ENCODE measurements around the gene HELZ2. TPM values are rescaled to one million over a fixed set of nuclear protein-coding genes. Genes with fewer than 3 reads are reported as not detected.
A peak's percentile ranks its signal among the peaks of the same experiment; 100 is the strongest.

HELZ2 gene
- total RNA-seq, 2 experiments from 2014 or later = 6.5 to 8.3 TPM

DNA sequence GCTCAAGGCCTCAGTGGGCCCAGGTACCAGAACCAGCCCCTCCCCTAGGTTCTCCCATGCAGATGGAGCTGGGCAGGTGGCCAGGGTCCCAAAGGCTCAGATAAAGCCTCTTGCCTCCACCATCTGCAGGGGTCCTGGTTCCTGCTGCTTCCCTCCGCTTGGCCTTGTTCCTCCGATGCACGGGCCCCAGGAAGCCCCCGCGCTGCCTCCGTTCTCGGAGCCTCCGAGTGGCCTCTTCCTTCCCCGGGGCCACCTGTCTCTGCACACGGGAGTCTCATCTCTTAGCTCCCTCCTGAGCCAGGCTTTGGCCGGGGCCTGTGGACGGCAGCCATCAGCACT is 35.0 kb downstream of the HELZ2 start:
- H3K79me2 ChIP-seq (ENCODE audit: insufficient read depth, low read depth, low read length) = no peaks in the 10 kb centered on the region
- POLR2A ChIA-PET = interaction anchor here (2.6 kb wide), 1 partner anchor 103 kb away, joined by 13 read pairs; no protein-coding TSS in a partner anchor
- intact Hi-C loops (cut with micrococcal nuclease; ENCODE audit: unreplicated experiment) = loop anchor here (2.0 to 10.0 kb wide), 4 partner anchors 88 to 434 kb away; partner anchors contain the start of genes ABHD16B, DNAJC5, GMEB2 and TPD52L2
- H3K36me3 ChIP-seq (ENCODE audit: insufficient read depth, low read length) = no peaks in the 10 kb centered on the region
- H4K20me1 ChIP-seq (ENCODE audit: insufficient read depth, low read length) = no peaks in the 10 kb centered on the region
- no peak overlapping the region for H3K4me3 ChIP-seq (ENCODE audit: low read depth, low read length, poor library complexity, severe bottlenecking)
- TF ChIP-seq, protein P1, sequence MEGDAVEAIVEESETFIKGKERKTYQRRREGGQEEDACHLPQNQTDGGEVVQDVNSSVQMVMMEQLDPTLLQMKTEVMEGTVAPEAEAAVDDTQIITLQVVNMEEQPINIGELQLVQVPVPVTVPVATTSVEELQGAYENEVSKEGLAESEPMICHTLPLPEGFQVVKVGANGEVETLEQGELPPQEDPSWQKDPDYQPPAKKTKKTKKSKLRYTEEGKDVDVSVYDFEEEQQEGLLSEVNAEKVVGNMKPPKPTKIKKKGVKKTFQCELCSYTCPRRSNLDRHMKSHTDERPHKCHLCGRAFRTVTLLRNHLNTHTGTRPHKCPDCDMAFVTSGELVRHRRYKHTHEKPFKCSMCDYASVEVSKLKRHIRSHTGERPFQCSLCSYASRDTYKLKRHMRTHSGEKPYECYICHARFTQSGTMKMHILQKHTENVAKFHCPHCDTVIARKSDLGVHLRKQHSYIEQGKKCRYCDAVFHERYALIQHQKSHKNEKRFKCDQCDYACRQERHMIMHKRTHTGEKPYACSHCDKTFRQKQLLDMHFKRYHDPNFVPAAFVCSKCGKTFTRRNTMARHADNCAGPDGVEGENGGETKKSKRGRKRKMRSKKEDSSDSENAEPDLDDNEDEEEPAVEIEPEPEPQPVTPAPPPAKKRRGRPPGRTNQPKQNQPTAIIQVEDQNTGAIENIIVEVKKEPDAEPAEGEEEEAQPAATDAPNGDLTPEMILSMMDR (conservative IDR thresholded peaks at IDR 0.05; ENCODE audit: low read length) = no peak
- no peak for TF ChIP-seq EZH2phosphoT487 (IDR thresholded peaks at IDR 0.05; ENCODE audit: borderline replicate concordance, low read depth, low read length)
- no peak overlapping the region for H2AFZ ChIP-seq (ENCODE audit: low read length)
- CTCF ChIA-PET (ENCODE audit: unreplicated experiment) = no interaction called here
- no peak for DNase-seq (ENCODE audit: low spot score)
- H3K9me3 ChIP-seq (ENCODE audit: low read length) = no peaks in the 10 kb centered on the region
- H3K4me2 ChIP-seq (ENCODE audit: low read length) = no peak overlapping the region
- no peaks in the 10 kb centered on the region for H3K9me2 ChIP-seq (ENCODE audit: insufficient read depth, low read length)
- no TSS peak for BruUV-seq (replicated peaks)
- no peak overlapping the region for H3K27ac ChIP-seq (ENCODE audit: low read depth, low read length, poor library complexity, severe bottlenecking)
- H3K4me1 ChIP-seq (ENCODE audit: insufficient read depth, low read length, poor library complexity, severe bottlenecking) = peaks cover 30% of the 10 kb centered on the region

DNA sequence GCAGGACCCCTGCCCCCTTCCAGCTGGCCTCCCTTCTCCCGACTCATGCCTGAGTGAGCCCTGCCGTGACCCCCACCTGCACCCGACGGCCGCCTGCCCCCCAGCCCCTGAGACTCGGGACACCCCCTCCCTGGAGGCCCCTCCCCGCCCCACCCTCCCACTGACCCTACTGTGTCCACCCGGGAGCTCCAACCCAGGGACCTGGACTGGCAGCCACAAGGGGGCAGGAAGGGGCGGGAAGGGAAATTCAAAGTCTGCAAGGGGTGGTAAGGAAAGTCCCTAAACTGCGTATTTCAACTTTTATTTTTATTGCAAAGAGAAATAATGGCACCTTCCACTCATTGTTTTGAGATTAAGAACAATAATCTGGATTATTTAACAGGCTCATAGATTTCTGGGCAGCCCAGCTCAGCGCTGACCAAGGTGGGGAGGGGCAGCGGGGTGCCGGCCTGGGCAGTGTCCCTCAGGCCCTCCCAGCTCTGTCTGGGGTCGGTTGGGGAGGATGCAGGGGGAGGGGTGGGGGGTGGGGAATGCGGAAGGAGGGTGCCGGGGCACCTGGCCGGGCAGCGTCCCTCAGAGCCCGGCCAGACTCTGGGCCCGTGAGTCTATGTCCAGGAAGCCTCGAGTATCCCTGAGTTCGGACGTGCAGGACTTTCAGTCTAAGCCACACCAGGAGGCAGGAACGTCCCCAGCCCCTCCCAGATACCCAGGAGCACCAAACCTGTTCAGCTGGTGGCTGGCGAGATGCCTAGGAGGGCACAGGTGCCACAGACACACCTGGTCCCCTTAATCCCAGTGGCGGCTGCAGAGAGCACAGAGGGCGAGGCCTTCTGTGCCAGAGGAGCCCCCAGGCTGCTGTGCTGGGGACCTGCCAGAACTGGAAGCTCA is 35.6 kb downstream of the HELZ2 start:
- ChIA-PET CTCF (ENCODE audit: unreplicated experiment) (interaction anchor here (0.6 to 2.0 kb wide), 6 partner anchors 17 to 540 kb away, joined by 3 to 13 read pairs (median 8); no protein-coding TSS in a partner anchor), POLR2A (interaction anchor here (1.1 to 2.6 kb wide), 2 partner anchors 103 to 120 kb away, joined by 4 to 13 read pairs; partner anchors contain the start of gene RTEL1)
- no peaks in the 10 kb centered on the region for H4K20me1 ChIP-seq (ENCODE audit: insufficient read depth, low read length)
- peaks cover 30% of the 10 kb centered on the region for H3K4me1 ChIP-seq (ENCODE audit: insufficient read depth, low read length, poor library complexity, severe bottlenecking)
- H3K4me2 ChIP-seq (ENCODE audit: low read length) = peak overlapping the region; percentile 77
- H3K4me3 ChIP-seq (ENCODE audit: low read depth, low read length, poor library complexity, severe bottlenecking) = peak overlapping the region; percentile 60
- TF ChIP-seq, protein P1 (conservative IDR thresholded peaks at IDR 0.05; ENCODE audit: low read length) = peak; percentile 35; the same call in 1 of the 2 replicates
- TF ChIP-seq EZH2phosphoT487 (IDR thresholded peaks at IDR 0.05; ENCODE audit: borderline replicate concordance, low read depth, low read length) = no peak
- H3K9me2 ChIP-seq (ENCODE audit: insufficient read depth, low read length) = no peaks in the 10 kb centered on the region
- peak overlapping the region; percentile 48 for H3K27ac ChIP-seq (ENCODE audit: low read depth, low read length, poor library complexity, severe bottlenecking)
- no peaks in the 10 kb centered on the region for H3K9me3 ChIP-seq (ENCODE audit: low read length)
- H2AFZ ChIP-seq (ENCODE audit: low read length) = peak overlapping the region; percentile 8
- BruUV-seq (replicated peaks) = no TSS peak
- H3K36me3 ChIP-seq (ENCODE audit: insufficient read depth, low read length) = no peaks in the 10 kb centered on the region
- DNase-seq (ENCODE audit: low spot score) = peak; percentile 29
- intact Hi-C loops (cut with micrococcal nuclease; ENCODE audit: unreplicated experiment) = loop anchor here (1.0 to 10.0 kb wide), 5 partner anchors 40 to 434 kb away; partner anchors contain the start of genes ABHD16B, DNAJC5, GMEB2 and TPD52L2
- H3K79me2 ChIP-seq (ENCODE audit: insufficient read depth, low read depth, low read length) = no peaks in the 10 kb centered on the region
